H7 (cell line): ENCODE results near the gene FUT2. TPM values are rescaled to one million over a fixed set of nuclear protein-coding genes. Genes with fewer than 3 reads are reported as not detected.
A peak's percentile ranks its signal among the peaks of the same experiment; 100 is the strongest.

Source experiments
- DNase-seq: peaks from one replicate; pipeline ENCODE4 v3.0.0; 2012
- H3K27me3 ChIP-seq: 2 replicates; pipeline ENCODE4 v1.6.0; 2011; ENCODE audit warnings: mild to moderate bottlenecking, low read length; ENCODE audit not compliant: control insufficient read depth, insufficient read depth
- H3K36me3 ChIP-seq: replicated peaks from 2 replicates; pipeline ENCODE4 v1.5.1; 2011; ENCODE audit warnings: low read length; ENCODE audit not compliant: control insufficient read depth, insufficient read depth
- H3K4me3 ChIP-seq: 2 replicates; pipeline ENCODE4 v1.5.1; 2011; ENCODE audit warnings: low read depth, mild to moderate bottlenecking, control low read depth, low read length, moderate library complexity; ENCODE audit not compliant: insufficient read depth
- total RNA-seq: library from RNA; depleted of rRNA; stranded (reverse); fragments of >200 nt; shearing (Covaris generic); gene quantifications from 2 replicates; pipeline ENCODE4 v1.2.3, GENCODE V29; 2014

FUT2 gene
- total RNA-seq, 1 experiment from 2014 or later: 1.8 TPM

- H3K36me3 ChIP-seq: no peaks in the 10 kb centered on the region
- DNase-seq: peak; percentile 68
- H3K4me3 ChIP-seq: peak within 1 kb of the TSS; percentile 59
- H3K27me3 ChIP-seq: peaks cover 22% of the 10 kb centered on the region
These were observed 44.6 kb downstream of the FUT2 start, which contains the start of gene RASIP1 for GRCh38 chr19:48740164-48740972. RASIP1 (minus strand) TSS chr19:48740610; CDS start chr19:48740282, 328 bp downstream.

GRCh38 chr19:48741129-48741999, 45.6 kb downstream of the FUT2 start:
- H3K27me3 ChIP-seq: peaks cover 21% of the 10 kb centered on the region
- H3K4me3 ChIP-seq: peak overlapping the region; percentile 26
- DNase-seq: peak; percentile 97
- no peaks in the 10 kb centered on the region for H3K36me3 ChIP-seq

- Histone ChIP-seq H3K27me3 (peaks cover 21% of the 10 kb centered on the region), H3K4me3 (no peak overlapping the region), H3K36me3 (no peaks in the 10 kb centered on the region)
- no peak for DNase-seq
These were observed 46.3 kb downstream of the FUT2 start for GRCh38 chr19:48742096-48742495.

- DNase-seq: peak; percentile 82
- peaks cover 13% of the 10 kb centered on the region for H3K36me3 ChIP-seq
- peaks cover 6% of the 10 kb centered on the region; the same call in 1 of the 2 replicates for H3K27me3 ChIP-seq
- H3K4me3 ChIP-seq: peak overlapping the region; percentile 19; the same call in 1 of the 2 replicates
These were observed 49.6 kb downstream of the FUT2 start for GRCh38 chr19:48745208-48745995.

- H3K36me3 ChIP-seq: peaks cover 17% of the 10 kb centered on the region
- no peak for DNase-seq
- peak overlapping the region; percentile 64; the same call in 1 of the 2 replicates for H3K4me3 ChIP-seq
- H3K27me3 ChIP-seq: no peaks in the 10 kb centered on the region; the same call in 1 of the 2 replicates
These were observed 50.3 kb downstream of the FUT2 start for GRCh38 chr19:48746110-48746509.

- Histone ChIP-seq H3K36me3 (peaks cover 17% of the 10 kb centered on the region), H3K4me3 (peak within 1 kb of the TSS; percentile 64), H3K27me3 (no peaks in the 10 kb centered on the region; the same call in 1 of the 2 replicates)
- peak; percentile 93 for DNase-seq
These were observed 51.2 kb downstream of the FUT2 start, which contains the start of gene IZUMO1 for GRCh38 chr19:48746738-48747575. IZUMO1 (minus strand) TSS chr19:48746909; CDS start chr19:48745859, 1,050 bp downstream.

GRCh38 chr19:48749571-48750198, 53.9 kb downstream of the FUT2 start:
- DNase-seq: no peak
- peaks cover 17% of the 10 kb centered on the region for H3K36me3 ChIP-seq

GRCh38 chr19:48750351-48750750, 54.6 kb downstream of the FUT2 start:
- Histone ChIP-seq H3K36me3 (peaks cover 17% of the 10 kb centered on the region), H3K27me3 (peaks cover 8% of the 10 kb centered on the region; the same call in 1 of the 2 replicates), H3K4me3 (no peak overlapping the region)
- no peak for DNase-seq

More at GRCh38 chr19:48749571-48750198, 53.9 kb downstream of the FUT2 start:
- Histone ChIP-seq H3K27me3 (peaks cover 8% of the 10 kb centered on the region; the same call in 1 of the 2 replicates), H3K4me3 (no peak overlapping the region)

- Histone ChIP-seq H3K4me3 (no peak overlapping the region), H3K36me3 (peaks cover 17% of the 10 kb centered on the region), H3K27me3 (peaks cover 8% of the 10 kb centered on the region; the same call in 1 of the 2 replicates)
- no peak for DNase-seq
These were observed 55.2 kb downstream of the FUT2 start for GRCh38 chr19:48750771-48751504.

- peaks cover 17% of the 10 kb centered on the region for H3K36me3 ChIP-seq
- no peak for DNase-seq
- H3K27me3 ChIP-seq: peaks cover 8% of the 10 kb centered on the region; the same call in 1 of the 2 replicates
- H3K4me3 ChIP-seq: peak overlapping the region; percentile 76
These were observed 56.2 kb downstream of the FUT2 start for GRCh38 chr19:48751845-48752495.

GRCh38 chr19:48752496-48753365, 57.0 kb downstream of the FUT2 start, which contains the start of gene FUT1:
FUT1 (minus strand) TSS chr19:48752641; CDS start chr19:48751281, 1,360 bp downstream.
- DNase-seq: peak; percentile 98
- Histone ChIP-seq H3K27me3 (peaks cover 8% of the 10 kb centered on the region; the same call in 1 of the 2 replicates), H3K36me3 (peaks cover 17% of the 10 kb centered on the region), H3K4me3 (peak within 1 kb of the TSS; percentile 76)
